H1 (cell line): ENCODE measurements around the gene ITGB7.

Experiments
- BRCA1 ChIP-seq: IDR thresholded peaks from 2 replicates; pipeline ENCODE4 v1.6.1; 2012; ENCODE audit warnings: low read depth, low read length, improper control_type of control experiment
- CBX5 ChIP-seq: fragments of 300-800, 300-1000 bp; sonication (generic); IDR thresholded peaks from 2 replicates; pipeline ENCODE4 v1.7.1; 2016; ENCODE audit warnings: antibody characterized with exemption, low read length, low read depth
- GTF2F1 ChIP-seq: IDR thresholded peaks from 2 replicates; pipeline ENCODE4 v1.6.1; 2012; ENCODE audit warnings: low read depth, low read length, improper control_type of control experiment, borderline replicate concordance
- KDM4A ChIP-seq: IDR thresholded peaks from one replicate; pipeline ENCODE4 v1.7.1; 2012; ENCODE audit warnings: low read depth, mild to moderate bottlenecking, moderate library complexity, low read length, inconsistent platforms; ENCODE audit not compliant: severe bottlenecking
- SRF ChIP-seq: IDR thresholded peaks from 2 replicates; pipeline ENCODE4 v1.6.1; 2011; ENCODE audit warnings: mild to moderate bottlenecking, low read depth, low read length, moderate library complexity
- TAF1 ChIP-seq: IDR thresholded peaks from 2 replicates; pipeline ENCODE4 v1.6.1; 2011; ENCODE audit warnings: mild to moderate bottlenecking, low read depth, low read length
- TF ChIP-seq, protein P1 (sequence below), 3 experiments: IDR thresholded peaks; 1 replicate in 2 of 3; 2 replicates in 1 of 3; pipeline versions ENCODE4 v1.5.1 to v1.6.1; 2011; ENCODE audit warnings: low read length in 3 of 3, mild to moderate bottlenecking in 3 of 3, inconsistent platforms in 2 of 3, low read depth in 1 of 3, moderate library complexity in 1 of 3; ENCODE audit not compliant: insufficient read depth in 1 of 3; ENCODE audit errors: control extremely low read depth in 1 of 3

DNA sequence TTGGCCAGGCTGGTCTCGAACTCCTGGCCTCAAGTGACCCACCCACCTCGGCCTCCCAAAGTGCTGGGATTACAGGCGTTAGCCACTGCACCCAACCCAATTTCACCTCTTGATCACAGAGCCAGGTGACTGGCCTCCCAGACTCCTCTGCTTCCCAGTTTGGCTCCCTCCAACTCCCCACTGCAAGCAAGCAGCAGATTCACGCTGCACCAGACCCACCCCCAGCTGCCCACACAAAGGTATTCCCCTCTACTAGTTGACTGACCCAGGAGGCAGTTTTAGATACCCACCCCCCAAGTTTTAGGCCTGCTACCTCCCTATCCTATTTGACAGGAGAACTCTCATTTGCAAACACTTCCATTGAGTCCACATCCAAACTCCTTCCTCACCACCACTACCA is 19.8 kb upstream of the ITGB7 start:
- TF ChIP-seq CBX5, result no peak
- TF ChIP-seq, protein P1, sequence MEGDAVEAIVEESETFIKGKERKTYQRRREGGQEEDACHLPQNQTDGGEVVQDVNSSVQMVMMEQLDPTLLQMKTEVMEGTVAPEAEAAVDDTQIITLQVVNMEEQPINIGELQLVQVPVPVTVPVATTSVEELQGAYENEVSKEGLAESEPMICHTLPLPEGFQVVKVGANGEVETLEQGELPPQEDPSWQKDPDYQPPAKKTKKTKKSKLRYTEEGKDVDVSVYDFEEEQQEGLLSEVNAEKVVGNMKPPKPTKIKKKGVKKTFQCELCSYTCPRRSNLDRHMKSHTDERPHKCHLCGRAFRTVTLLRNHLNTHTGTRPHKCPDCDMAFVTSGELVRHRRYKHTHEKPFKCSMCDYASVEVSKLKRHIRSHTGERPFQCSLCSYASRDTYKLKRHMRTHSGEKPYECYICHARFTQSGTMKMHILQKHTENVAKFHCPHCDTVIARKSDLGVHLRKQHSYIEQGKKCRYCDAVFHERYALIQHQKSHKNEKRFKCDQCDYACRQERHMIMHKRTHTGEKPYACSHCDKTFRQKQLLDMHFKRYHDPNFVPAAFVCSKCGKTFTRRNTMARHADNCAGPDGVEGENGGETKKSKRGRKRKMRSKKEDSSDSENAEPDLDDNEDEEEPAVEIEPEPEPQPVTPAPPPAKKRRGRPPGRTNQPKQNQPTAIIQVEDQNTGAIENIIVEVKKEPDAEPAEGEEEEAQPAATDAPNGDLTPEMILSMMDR (IDR thresholded peaks at IDR 0.05; ENCODE audit: control extremely low read depth in 1 of 3, insufficient read depth in 1 of 3, low read depth in 1 of 3, low read length in 3 of 3), result no peak
- TF ChIP-seq TAF1, result no peak
- no peak for TF ChIP-seq BRCA1
- no peak for TF ChIP-seq GTF2F1
- no peak for TF ChIP-seq SRF
- TF ChIP-seq KDM4A, result no peak
